ENCODE measurements around the gene EPHB2.

EPHB2 gene

DNA sequence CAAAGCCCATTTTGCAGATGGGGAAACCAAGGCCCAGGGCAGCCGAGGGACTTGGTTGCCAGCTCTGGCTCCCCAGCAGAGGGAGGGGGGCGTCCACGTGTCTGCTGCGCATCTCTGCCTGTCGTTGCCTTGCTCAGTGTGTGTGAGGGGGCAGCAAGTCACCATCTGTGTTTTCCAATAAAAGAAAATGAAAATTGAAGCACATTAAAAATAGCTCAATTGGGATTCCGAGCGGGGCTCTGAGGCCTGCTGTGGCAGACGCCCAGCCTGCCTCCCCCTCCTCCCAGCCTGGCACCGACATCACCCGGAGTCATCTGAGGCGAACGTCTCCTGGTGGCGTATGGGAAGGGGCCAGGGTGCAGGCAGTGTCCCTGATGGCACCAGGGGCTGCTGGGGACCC, 51.2 kb downstream of the EPHB2 start:
- H3K27me3 ChIP-seq (ENCODE audit: control insufficient read depth, insufficient read depth, low read length), result no peaks in the 10 kb centered on the region
- H3K4me1 ChIP-seq (ENCODE audit: control insufficient read depth, insufficient read depth, low read length), result no peaks in the 10 kb centered on the region
- no peaks in the 10 kb centered on the region for H3K36me3 ChIP-seq (ENCODE audit: control insufficient read depth, insufficient read depth, low read length)
- H3K4me3 ChIP-seq (ENCODE audit: low read length), result no peak overlapping the region
- no peak overlapping the region for H3K9ac ChIP-seq (ENCODE audit: low read length)
- no peaks in the 10 kb centered on the region for H3K9me3 ChIP-seq (ENCODE audit: control insufficient read depth, low read length)

DNA sequence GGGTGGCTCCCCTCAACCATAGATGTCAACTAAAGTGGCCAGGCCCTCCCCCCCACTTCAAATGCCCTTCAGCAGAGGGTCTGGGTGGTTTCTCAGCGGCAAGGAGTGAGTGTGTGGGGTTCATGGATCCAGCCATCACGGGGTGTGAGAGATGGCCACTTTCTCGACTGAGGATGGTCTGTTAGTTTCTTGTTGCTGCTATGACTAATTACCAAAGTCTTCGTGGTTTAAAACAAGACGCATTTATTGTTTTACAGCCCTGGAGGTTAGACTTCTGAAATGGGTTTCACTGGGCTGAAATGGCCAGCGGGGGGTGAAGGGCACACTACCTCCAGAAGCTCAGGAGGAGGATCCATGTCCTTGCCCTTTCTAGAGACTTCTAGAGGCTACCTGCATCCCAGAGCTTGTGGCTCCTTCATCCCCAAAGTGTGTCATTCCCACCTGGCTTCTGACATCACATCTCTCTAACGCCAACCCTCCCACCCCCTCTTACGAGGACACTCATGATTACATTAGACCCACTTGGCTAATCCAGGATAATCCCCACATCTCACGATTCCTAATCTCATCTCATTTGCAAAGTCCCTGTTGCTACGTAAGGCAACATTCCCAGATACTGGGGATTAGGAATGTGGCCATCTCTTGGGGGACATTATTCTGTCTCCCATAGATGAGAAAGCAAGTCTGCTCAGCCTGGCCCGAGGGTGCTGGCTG, 53.0 kb downstream of the EPHB2 start:
- Histone ChIP-seq H3K36me3 (ENCODE audit: control insufficient read depth, insufficient read depth, low read length) (no peaks in the 10 kb centered on the region), H3K4me3 (ENCODE audit: low read length) (no peak overlapping the region), H3K27me3 (ENCODE audit: control insufficient read depth, insufficient read depth, low read length) (no peaks in the 10 kb centered on the region), H3K9ac (ENCODE audit: low read length) (no peak overlapping the region), H3K4me1 (ENCODE audit: control insufficient read depth, insufficient read depth, low read length) (no peaks in the 10 kb centered on the region), H3K9me3 (ENCODE audit: control insufficient read depth, low read length) (no peaks in the 10 kb centered on the region)

DNA sequence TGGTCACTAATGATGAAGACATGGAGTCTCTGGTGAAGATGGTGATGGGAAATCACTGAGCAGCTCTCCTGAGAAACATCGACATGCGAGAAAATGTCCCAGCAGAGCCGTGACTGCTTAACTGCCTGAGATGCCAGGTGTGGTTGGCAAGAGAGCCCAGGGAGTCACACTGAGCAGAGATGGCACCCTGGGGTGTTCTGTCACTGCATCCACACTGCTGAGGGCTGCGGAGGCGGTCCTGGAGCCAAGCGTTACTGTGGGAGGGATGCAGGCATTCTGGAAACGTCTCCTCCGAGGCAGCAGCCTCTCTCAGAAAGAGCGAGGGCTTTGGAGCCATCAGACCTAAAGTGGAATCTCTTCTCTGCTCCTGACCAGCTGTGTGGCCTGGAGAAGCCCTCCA, 57.2 kb downstream of the EPHB2 start:
- no peak overlapping the region for H3K4me3 ChIP-seq (ENCODE audit: low read length)

DNA sequence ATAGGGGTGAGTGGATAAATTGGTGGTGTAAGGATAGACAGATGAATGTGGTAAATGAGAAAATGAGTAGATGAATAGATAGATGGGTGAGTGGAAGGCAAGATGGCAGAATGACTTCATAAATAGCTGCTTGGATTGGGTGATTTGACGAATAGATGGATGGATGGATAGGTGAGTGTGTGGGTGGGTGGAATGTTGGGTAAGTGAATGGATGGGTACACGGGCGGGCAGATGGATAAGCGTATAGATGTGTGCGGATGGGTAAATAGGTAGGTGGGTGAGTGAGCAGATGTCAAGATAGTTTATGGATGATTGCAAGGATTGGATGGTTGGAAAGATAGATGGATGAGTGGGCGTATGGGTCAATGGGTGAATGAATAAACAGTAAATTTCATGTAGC, 59.3 kb downstream of the EPHB2 start:
- H3K9ac ChIP-seq (ENCODE audit: low read length), result no peak overlapping the region
- H3K27me3 ChIP-seq (ENCODE audit: control insufficient read depth, insufficient read depth, low read length), result no peaks in the 10 kb centered on the region
- no peak overlapping the region for H3K4me3 ChIP-seq (ENCODE audit: low read length)
- no peaks in the 10 kb centered on the region for H3K9me3 ChIP-seq (ENCODE audit: control insufficient read depth, low read length)
- no peaks in the 10 kb centered on the region for H3K36me3 ChIP-seq (ENCODE audit: control insufficient read depth, insufficient read depth, low read length)
- H3K4me1 ChIP-seq (ENCODE audit: control insufficient read depth, insufficient read depth, low read length), result no peaks in the 10 kb centered on the region

More for the DNA sequence above, 57.2 kb downstream of the EPHB2 start:
- H3K36me3 ChIP-seq (ENCODE audit: control insufficient read depth, insufficient read depth, low read length), result no peaks in the 10 kb centered on the region
- H3K9me3 ChIP-seq (ENCODE audit: control insufficient read depth, low read length), result no peaks in the 10 kb centered on the region
- no peaks in the 10 kb centered on the region for H3K4me1 ChIP-seq (ENCODE audit: control insufficient read depth, insufficient read depth, low read length)
- H3K27me3 ChIP-seq (ENCODE audit: control insufficient read depth, insufficient read depth, low read length), result no peaks in the 10 kb centered on the region
- H3K9ac ChIP-seq (ENCODE audit: low read length), result no peak overlapping the region

DNA sequence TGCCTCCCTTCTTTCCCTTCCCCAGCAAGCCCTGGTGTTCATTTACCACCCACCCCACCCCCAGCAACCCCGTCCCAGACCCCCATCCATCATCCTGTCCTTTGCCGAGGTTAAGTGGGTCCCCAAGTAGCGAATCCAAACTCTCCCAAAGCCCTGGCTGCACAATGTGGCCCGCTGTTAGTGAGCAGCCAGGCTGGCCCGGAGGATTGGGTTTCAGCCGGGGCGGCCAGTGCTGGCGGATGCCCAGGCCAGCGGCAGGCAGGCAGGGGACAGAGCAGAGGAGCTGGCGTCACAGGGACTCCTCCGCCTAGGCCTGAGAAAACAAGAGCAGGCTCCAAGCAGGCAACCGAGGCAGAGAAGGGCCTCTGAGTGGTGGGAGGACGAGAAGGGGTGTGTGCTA, 61.4 kb downstream of the EPHB2 start:
- H3K4me1 ChIP-seq (ENCODE audit: control insufficient read depth, insufficient read depth, low read length), result no peaks in the 10 kb centered on the region
- no peak overlapping the region for H3K4me3 ChIP-seq (ENCODE audit: low read length)
- H3K36me3 ChIP-seq (ENCODE audit: control insufficient read depth, insufficient read depth, low read length), result no peaks in the 10 kb centered on the region
- no peaks in the 10 kb centered on the region for H3K9me3 ChIP-seq (ENCODE audit: control insufficient read depth, low read length)
- no peak overlapping the region for H3K9ac ChIP-seq (ENCODE audit: low read length)
- no peaks in the 10 kb centered on the region for H3K27me3 ChIP-seq (ENCODE audit: control insufficient read depth, insufficient read depth, low read length)

DNA sequence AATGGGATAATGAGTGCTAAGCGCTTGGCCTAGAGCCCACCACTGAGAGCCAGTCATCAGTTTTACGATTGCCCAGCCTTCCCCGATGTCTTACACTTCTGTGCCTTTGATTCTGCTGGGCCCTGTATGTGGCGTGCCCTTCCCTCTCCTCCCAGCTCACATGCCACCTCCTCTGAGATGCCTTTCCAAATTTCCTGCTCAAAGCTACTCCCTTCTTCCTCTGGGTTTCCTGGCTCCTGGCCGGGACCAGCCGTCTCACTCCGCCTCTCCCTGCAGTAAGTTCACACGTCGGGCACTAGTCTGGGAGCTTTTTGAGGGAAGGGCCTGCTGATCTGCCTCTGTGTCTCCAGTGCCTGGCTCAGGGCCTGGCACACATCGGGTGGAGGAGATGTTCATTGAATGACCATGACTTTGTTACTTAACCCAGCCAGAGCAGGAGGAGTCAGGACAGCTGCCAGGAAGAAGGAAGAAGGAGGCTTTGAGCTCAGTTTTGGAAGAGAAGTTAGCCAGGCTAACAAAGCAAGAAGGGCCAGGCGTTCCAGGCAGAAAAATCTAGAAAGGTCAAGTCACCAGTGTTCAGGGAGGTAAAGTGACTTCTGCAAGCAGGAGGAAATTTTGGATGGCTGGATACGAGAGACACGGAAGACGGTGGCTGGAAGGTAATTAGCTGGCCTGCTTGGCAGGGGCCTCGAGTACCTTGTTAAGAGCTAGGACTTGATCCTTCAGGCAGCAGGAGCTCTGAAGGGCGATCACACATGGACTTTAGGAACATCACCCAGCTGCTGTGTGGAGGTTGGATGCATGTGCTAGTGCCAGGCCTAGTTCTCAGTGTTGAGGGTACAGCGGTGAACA, 63.6 kb downstream of the EPHB2 start:
- H3K27me3 ChIP-seq (ENCODE audit: control insufficient read depth, insufficient read depth, low read length), result no peaks in the 10 kb centered on the region
- H3K9me3 ChIP-seq (ENCODE audit: control insufficient read depth, low read length), result no peaks in the 10 kb centered on the region
- H3K4me3 ChIP-seq (ENCODE audit: low read length), result no peak overlapping the region
- H3K4me1 ChIP-seq (ENCODE audit: control insufficient read depth, insufficient read depth, low read length), result no peaks in the 10 kb centered on the region
- no peak overlapping the region for H3K9ac ChIP-seq (ENCODE audit: low read length)
- no peaks in the 10 kb centered on the region for H3K36me3 ChIP-seq (ENCODE audit: control insufficient read depth, insufficient read depth, low read length)

DNA sequence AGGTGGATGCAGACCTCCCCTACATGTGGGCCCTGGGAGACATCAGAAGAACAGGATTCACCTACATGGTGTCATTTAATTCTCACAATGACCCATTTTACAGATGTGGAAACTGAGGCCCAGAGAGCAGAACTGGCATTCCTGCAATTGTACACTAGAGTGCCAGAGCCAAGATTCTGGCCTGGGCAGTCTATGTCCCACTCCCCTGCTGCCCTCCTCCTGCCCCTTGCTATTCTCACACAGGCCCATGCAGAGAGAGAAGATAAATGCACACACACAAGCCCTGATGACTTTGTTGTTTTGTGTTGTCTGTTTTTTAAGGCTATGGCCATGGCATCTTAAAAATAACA, 64.2 kb downstream of the EPHB2 start:
- H3K36me3 ChIP-seq (ENCODE audit: control insufficient read depth, insufficient read depth, low read length), result no peaks in the 10 kb centered on the region
- no peak overlapping the region for H3K4me3 ChIP-seq (ENCODE audit: low read length)
- no peaks in the 10 kb centered on the region for H3K4me1 ChIP-seq (ENCODE audit: control insufficient read depth, insufficient read depth, low read length)
- no peak overlapping the region for H3K9ac ChIP-seq (ENCODE audit: low read length)
- no peaks in the 10 kb centered on the region for H3K27me3 ChIP-seq (ENCODE audit: control insufficient read depth, insufficient read depth, low read length)
- no peaks in the 10 kb centered on the region for H3K9me3 ChIP-seq (ENCODE audit: control insufficient read depth, low read length)

DNA sequence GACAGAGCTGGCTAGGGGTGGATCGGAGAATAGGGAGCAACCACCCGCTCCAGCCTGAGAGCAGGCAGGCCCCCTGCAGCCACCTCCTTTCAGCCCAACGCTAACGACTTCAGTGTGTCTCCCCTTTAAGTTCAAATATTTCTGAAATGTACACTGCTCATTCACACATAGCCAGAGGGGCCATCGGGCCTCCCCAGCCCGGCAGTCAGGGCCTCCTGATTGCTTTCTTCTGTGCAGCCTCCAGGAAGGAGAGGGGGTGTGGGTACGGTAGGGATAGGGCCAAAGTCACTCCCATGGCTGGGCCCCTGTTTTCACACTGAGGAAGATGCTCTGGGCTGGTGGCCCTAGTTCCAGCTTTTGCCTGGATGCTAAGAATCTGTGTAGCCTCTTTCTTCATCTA, 64.8 kb downstream of the EPHB2 start:
- Histone ChIP-seq H3K4me3 (ENCODE audit: low read length) (no peak overlapping the region), H3K27me3 (ENCODE audit: control insufficient read depth, insufficient read depth, low read length) (no peaks in the 10 kb centered on the region), H3K4me1 (ENCODE audit: control insufficient read depth, insufficient read depth, low read length) (no peaks in the 10 kb centered on the region), H3K9ac (ENCODE audit: low read length) (no peak overlapping the region), H3K36me3 (ENCODE audit: control insufficient read depth, insufficient read depth, low read length) (no peaks in the 10 kb centered on the region), H3K9me3 (ENCODE audit: control insufficient read depth, low read length) (no peaks in the 10 kb centered on the region)

DNA sequence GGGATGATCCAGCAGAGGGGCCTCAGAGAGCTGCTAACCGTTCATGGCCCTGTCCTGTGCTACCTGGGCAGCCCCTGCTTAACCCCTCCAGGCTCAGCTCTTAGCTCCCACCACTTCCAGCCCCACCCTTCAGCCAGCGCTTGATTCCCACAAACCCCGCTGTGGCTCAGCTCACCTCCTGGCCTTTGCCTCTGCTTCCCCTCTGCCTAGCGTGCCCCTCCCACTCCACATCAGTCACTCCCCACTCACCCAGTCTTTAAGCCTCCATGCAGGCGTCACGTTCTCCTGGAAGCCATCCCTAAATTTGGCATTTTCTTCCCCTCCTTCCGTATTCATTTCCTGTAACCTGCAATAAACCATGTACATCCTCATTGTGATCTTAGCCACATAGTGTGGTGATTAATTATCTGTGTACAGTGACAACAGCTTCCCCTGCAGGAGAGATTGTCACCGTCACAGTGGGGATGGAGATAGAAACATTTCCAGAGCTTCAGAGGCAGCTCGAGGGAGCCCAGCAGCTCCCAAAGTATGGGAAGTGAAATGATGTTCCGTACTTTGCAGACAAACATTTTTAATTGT, 65.5 kb downstream of the EPHB2 start:
- Histone ChIP-seq H3K4me1 (ENCODE audit: control insufficient read depth, insufficient read depth, low read length) (no peaks in the 10 kb centered on the region), H3K9ac (ENCODE audit: low read length) (no peak overlapping the region), H3K9me3 (ENCODE audit: control insufficient read depth, low read length) (no peaks in the 10 kb centered on the region), H3K27me3 (ENCODE audit: control insufficient read depth, insufficient read depth, low read length) (no peaks in the 10 kb centered on the region), H3K36me3 (ENCODE audit: control insufficient read depth, insufficient read depth, low read length) (no peaks in the 10 kb centered on the region), H3K4me3 (ENCODE audit: low read length) (no peak overlapping the region)

DNA sequence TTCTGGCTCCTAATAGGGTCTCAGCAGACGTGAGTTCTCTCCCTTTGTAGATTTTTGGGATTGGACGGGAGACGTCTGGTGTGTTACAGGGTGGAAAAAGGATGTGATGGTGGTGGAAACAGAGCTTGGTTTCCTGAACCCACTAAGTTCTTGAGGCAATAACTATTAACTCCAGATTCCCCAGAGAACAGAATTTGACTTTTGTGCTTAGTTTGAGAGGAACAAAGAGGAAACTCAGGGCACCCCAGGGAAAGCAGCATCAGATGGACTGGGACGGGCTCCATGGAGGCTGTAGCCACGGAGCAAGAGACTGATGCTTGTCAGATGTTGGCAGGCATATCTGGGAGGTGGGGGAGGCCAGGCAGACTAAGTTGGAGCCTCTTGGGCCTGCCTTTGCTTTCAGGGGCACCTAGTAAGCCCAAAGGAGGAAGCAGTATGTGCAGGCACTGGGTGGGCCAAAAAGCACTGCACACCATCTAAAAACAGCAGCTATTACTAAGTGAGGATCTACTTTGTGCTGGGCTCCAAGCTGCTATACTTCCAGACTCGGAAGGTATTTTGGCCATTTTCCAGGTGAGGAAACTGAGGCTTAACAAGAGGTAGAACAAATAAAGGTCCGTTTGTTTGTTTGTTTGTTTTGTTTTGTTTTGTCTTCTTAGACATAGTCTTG, 66.9 kb downstream of the EPHB2 start:
- Histone ChIP-seq H3K4me3 (ENCODE audit: low read length) (no peak overlapping the region), H3K4me1 (ENCODE audit: control insufficient read depth, insufficient read depth, low read length) (no peaks in the 10 kb centered on the region), H3K36me3 (ENCODE audit: control insufficient read depth, insufficient read depth, low read length) (no peaks in the 10 kb centered on the region), H3K27me3 (ENCODE audit: control insufficient read depth, insufficient read depth, low read length) (no peaks in the 10 kb centered on the region), H3K9me3 (ENCODE audit: control insufficient read depth, low read length) (no peaks in the 10 kb centered on the region), H3K9ac (ENCODE audit: low read length) (no peak overlapping the region)

DNA sequence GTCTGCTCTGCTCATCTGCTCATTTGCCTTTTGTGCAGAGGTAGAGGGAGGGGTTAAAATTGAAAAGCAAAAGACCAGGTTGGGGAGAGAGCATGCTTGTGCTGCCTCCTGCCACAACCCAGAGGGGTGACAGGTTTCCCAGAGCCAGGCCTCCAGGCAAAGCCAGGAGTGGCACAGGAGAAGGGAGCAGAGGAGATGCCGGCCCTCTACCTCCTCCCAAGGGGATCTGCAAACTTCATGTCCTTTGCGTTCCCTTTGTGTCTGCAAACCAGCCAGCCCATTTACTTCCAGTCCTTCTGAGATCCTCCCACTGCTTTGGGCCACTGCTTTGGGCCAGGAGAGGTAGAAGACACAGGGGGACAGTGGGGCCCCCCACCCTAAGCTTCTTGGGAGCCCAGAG, 67.8 kb downstream of the EPHB2 start:
- Histone ChIP-seq H3K4me1 (ENCODE audit: control insufficient read depth, insufficient read depth, low read length) (no peaks in the 10 kb centered on the region), H3K4me3 (ENCODE audit: low read length) (no peak overlapping the region), H3K9ac (ENCODE audit: low read length) (no peak overlapping the region), H3K36me3 (ENCODE audit: control insufficient read depth, insufficient read depth, low read length) (no peaks in the 10 kb centered on the region), H3K27me3 (ENCODE audit: control insufficient read depth, insufficient read depth, low read length) (no peaks in the 10 kb centered on the region), H3K9me3 (ENCODE audit: control insufficient read depth, low read length) (no peaks in the 10 kb centered on the region)
